HG02938 (cell line): ENCODE results near the gene QPCTL.
A peak's percentile ranks its signal among the peaks of the same experiment; 100 is the strongest.
"Not testable (repeated sequence)": the region's sequence is repeated elsewhere in the genome, so short reads cannot be mapped to it uniquely, and the experiment has no call there.

Experiments used
- ATAC-seq: cut with Tn5 transposase; IDR thresholded peaks from one replicate; pipeline ENCODE4 v1.9.1; 2021; ENCODE audit warnings: mild to moderate bottlenecking, moderate library complexity; ENCODE audit not compliant: unreplicated experiment

Gene QPCTL

DNA sequence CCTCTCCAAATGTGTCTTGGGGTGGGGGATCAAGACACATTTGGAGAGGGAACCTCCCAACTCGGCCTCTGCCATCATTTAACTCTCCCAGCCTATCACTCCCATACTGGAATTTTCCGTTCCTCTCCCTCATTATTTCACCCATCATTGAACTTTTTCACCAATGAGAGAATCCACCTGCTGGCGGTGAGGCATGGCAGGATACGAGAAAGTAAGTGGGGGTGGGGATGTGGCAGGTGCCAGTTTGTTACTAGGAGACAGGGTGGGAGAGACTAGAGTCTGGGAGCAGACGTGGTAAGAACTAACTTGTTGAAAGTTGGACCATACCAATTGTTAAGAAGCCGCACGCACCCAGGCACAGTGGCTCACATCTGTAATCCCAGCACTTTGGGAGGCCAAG is 17.5 kb upstream of the QPCTL start:
- ATAC-seq = no peak

- no peak for ATAC-seq
These were observed 15.6 kb upstream of the QPCTL start for GRCh38 chr19:45676851-45677263.

- no peak for ATAC-seq
These were observed 14.9 kb upstream of the QPCTL start for GRCh38 chr19:45677351-45678230.

- ATAC-seq = peak; percentile 56
These were observed 11.0 kb upstream of the QPCTL start for GRCh38 chr19:45681391-45682015.

DNA sequence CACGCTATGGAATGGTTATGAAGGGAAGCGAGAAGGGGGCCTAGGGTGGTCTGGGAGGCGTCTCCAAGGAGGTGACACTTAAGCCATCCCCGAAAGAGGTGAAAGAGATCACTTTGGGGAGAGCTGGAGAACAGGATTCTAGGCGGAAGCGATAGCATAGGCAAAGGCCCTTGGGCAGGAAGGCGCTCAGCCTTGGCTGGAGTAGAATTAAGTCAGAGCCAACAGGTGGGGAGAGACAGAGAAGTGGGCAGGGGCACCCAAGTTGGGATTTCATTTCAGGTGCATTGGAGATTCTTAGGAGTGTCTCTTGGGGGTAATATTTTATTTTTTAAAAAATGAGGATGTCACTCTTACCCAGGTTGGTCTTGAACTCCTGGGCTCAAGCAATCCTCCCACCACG is 10.3 kb upstream of the QPCTL start:
- ATAC-seq = no peak

- ATAC-seq = no peak
These were observed 9.6 kb upstream of the QPCTL start for GRCh38 chr19:45682908-45683307.

GRCh38 chr19:45685045-45685444 is 7.4 kb upstream of the QPCTL start:
- ATAC-seq = not testable (repeated sequence)

GRCh38 chr19:45687599-45687998 is 4.9 kb upstream of the QPCTL start:
- ATAC-seq = no peak

GRCh38 chr19:45691516-45692186 is 815 bp upstream of the QPCTL start, which contains the start of gene SNRPD2:
Gene SNRPD2 (minus strand): TSS chr19:45691953. CDS start chr19:45691888, 65 bp downstream.
- peak; percentile 56 for ATAC-seq

GRCh38 chr19:45693106-45693788 is 781 bp downstream of the QPCTL start:
- no peak for ATAC-seq

DNA sequence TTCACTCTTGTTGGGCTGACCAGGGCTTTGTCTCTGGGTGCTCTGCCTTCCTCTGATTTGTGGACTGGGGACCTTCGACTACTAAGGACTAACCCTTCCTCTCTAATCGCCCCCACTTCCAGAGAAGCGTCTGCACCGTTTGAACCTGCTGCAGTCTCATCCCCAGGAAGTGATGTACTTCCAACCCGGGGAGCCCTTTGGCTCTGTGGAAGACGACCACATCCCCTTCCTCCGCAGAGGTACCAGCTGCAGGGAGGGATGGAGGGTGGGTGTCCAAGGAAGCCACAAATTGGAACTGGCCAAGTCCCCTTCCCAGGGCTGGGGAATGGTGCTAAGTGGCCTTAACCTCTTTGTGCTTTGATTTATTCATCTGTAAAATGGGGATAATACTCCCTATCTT is 9.2 kb downstream of the QPCTL start:
- ATAC-seq = no peak

DNA sequence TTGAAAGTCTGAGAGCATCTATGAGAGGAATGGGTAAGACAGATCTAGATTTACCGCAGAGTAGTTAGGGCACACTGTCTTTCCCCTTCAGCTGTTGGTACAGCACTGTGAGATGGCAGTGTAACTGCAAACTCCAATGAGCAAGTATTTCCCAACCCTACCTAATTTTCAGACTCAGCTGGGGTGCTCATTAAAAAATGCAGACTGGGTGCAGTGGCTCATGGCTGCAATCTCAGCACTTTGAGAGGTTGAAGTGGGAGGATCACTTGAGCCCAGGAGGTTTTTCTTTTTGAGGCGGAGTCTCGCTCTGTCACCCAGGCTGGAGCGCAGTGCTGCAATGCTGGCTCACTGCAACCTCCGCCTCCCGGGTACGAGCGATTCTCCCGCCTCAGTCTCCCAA is 12.6 kb downstream of the QPCTL start:
- ATAC-seq = no peak

DNA sequence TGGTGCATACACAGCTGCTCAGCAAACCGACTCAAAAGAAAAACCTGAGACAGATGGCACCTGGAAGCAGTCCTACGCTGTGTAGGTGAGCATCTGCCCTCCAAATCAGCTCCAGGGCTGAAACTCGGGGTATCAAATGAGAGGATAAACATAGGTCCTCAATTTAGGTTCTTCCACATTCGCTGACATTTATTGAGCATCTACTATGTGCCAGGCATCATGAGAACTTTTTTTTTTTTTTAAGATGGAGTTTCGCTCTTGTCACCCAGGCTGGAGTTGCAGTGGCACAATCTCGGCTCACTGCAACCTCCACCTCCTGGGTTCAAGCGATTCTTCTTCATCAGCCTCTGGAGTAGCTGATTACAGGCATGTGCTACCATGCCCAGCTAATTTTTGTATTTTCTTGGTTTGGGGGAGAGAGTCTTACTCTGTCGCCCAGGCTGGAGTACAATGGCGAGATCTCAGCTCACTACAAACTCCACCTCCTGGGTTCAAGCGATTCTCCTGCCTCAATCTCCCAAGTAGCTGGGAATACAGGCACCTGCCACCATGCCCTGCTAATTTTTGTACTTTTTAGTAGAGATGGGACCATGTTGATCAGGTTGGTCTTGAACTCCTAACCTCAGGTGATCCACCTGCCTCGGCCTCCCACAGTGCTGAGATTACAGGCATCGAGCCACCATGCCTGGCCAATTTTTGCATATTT is 13.4 kb downstream of the QPCTL start:
- no peak for ATAC-seq

- no peak for ATAC-seq
These were observed 18.1 kb downstream of the QPCTL start for GRCh38 chr19:45710356-45711130.

DNA sequence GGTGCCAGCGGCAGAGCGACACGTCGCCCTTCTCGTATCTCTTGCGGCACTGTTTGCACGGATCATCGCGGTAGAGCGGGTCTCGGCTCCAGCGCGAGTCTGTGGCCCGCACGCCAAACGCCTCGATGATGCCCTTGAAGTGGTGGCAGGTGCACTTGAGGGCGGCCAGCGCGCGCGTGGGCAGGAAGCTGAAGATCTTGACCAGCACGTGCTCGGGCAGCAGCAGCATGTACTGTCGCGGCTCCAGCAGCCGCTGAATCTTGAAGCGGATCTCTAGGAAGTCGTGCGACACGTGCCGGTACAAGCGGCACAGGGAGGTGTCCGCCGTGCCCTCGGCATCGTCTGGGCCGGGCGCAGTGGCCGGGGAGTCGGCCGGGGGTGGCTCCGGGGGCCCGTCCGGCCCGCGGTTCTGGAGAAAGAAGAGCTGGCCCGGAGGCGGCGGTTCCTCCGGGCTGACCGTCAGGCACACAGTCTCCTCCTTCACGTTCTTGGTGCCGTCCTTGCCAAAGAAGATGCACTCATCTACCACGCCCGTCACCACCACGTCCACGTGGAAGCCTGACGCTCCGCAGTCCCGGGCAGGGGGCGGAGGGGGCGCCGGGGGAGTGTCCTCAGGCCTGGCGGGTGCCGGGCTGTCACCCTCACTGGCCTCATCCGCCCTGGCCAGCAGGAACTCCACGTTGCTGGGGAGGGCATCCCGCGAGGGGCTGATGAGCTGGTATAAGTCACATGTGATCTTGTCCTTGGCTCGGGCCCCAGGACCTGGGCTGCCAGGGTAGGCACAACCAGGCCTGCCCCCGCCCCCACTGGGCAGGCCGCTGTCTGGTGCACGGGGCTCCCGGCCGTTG is 19.6 kb downstream of the QPCTL start:
- no peak for ATAC-seq

- ATAC-seq = no peak
These were observed 20.2 kb downstream of the QPCTL start for GRCh38 chr19:45712699-45713067.

- ATAC-seq = no peak
These were observed 20.7 kb downstream of the QPCTL start for GRCh38 chr19:45713141-45713540.

- no peak for ATAC-seq
These were observed 22.7 kb downstream of the QPCTL start for GRCh38 chr19:45715139-45715538.
